Endothelial cell of umbilical vein (primary cell): ENCODE measurements around the gene GRIN3A.

Experiments used
- JUN ChIP-seq: IDR thresholded peaks from 2 replicates; pipeline ENCODE4 v1.6.1; 2011; ENCODE audit warnings: borderline replicate concordance, low read depth; ENCODE audit not compliant: insufficient read length, insufficient read depth
- TF ChIP-seq, protein P1 (sequence below), 2 donors: IDR thresholded peaks; 1 replicate in 1 of 2; 2 replicates in 1 of 2; pipeline ENCODE4 v1.5.1; 2011; ENCODE audit warnings: low read length in 2 of 2, mild to moderate bottlenecking in 2 of 2, moderate library complexity in 2 of 2, control low read depth in 1 of 2, inconsistent platforms in 1 of 2, low read depth in 1 of 2; ENCODE audit not compliant: insufficient read depth in 1 of 2; ENCODE audit errors: extremely low read depth in 1 of 2

DNA sequence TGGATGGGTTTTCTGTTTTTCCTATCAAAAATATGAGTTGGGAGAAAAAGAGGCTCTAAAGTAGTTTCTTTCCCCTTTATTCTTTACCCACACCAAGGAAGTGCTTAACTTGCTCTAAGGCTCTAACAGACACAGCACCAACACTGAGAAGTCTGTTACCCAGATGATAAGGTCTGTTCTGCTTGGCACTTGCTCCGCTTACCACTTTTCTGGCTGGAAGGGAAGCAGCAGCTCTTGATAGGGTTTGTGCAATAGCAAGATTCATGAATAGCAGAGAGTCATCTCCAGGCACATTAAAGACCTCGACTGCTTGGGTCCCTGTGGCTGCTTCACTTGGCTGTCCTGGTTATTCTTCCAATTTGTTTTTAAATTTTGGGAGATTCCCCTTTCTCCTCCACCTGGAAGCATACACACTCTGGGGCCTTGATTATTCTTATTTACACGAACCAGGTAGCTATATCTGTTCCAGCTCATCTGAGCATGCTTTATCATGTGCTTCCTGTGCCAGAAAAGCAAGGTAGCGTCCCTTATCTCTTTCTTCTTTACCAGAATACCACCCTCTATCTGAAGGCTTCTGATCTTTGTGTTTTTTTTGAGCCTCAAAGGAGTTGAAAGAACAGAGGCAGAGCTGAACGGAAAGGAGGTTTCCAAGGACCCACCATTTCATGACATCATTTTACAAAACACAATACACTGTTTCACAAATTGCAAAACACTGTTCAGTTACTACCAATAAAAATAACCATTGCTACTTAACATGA is 168.5 kb downstream of the GRIN3A start:
- TF ChIP-seq, protein P1, sequence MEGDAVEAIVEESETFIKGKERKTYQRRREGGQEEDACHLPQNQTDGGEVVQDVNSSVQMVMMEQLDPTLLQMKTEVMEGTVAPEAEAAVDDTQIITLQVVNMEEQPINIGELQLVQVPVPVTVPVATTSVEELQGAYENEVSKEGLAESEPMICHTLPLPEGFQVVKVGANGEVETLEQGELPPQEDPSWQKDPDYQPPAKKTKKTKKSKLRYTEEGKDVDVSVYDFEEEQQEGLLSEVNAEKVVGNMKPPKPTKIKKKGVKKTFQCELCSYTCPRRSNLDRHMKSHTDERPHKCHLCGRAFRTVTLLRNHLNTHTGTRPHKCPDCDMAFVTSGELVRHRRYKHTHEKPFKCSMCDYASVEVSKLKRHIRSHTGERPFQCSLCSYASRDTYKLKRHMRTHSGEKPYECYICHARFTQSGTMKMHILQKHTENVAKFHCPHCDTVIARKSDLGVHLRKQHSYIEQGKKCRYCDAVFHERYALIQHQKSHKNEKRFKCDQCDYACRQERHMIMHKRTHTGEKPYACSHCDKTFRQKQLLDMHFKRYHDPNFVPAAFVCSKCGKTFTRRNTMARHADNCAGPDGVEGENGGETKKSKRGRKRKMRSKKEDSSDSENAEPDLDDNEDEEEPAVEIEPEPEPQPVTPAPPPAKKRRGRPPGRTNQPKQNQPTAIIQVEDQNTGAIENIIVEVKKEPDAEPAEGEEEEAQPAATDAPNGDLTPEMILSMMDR (IDR thresholded peaks at IDR 0.05; ENCODE audit: extremely low read depth in 1 of 2, insufficient read depth in 1 of 2, low read depth in 1 of 2, low read length in 2 of 2), result no peak
- no peak for TF ChIP-seq JUN
